OCI-LY7 (cell line): ENCODE measurements around the gene EIF3M. TPM values are rescaled to one million over a fixed set of nuclear protein-coding genes. Genes with fewer than 3 reads are reported as not detected.
"Not testable (repeated sequence)": the region's sequence is repeated elsewhere in the genome, so short reads cannot be mapped to it uniquely, and the experiment has no call there.

Experiments
- BruUV-seq: library from RNA; stranded (reverse); fragments of 400-500 nt; replicated peaks from 2 replicates; lab custom pipeline; 2021; lab: Mats Ljungman, UMichigan
- CTCF ChIA-PET: fragments of 300-600 bp; sonication (Branson Sonifier 250); formaldehyde crosslinking; loops from one replicate; lab custom pipeline; 2022; ENCODE audit warnings: antibody characterized with exemption; ENCODE audit not compliant: unreplicated experiment; lab: Charles Lee
- POLR2A ChIA-PET: fragments of 300-600 bp; sonication (Branson Sonifier 250); formaldehyde crosslinking; loops from one replicate; lab custom pipeline; 2022; ENCODE audit warnings: antibody characterized with exemption; lab: Charles Lee
- DNase-seq: peaks from one replicate; pipeline ENCODE4 v3.0.0-alpha.2; 2015; ENCODE audit warnings: low spot score
- H2AFZ ChIP-seq: fragments of 200-600 bp; sonication (generic), shearing (Covaris generic); 2 replicates; pipeline ENCODE4 v1.6.1; 2014; ENCODE audit warnings: mild to moderate bottlenecking, antibody characterized with exemption, low read length, moderate library complexity
- H3K27ac ChIP-seq: fragments of 200-600 bp; sonication (generic); 2 replicates; pipeline ENCODE4 v1.5.1; 2014; ENCODE audit warnings: mixed run types, low read depth, mild to moderate bottlenecking, moderate library complexity, low read length, inconsistent platforms; ENCODE audit not compliant: poor library complexity, severe bottlenecking
- H3K36me3 ChIP-seq: fragments of 200-600 bp; sonication (generic); 2 replicates; pipeline ENCODE4 v1.6.1; 2014; ENCODE audit warnings: mild to moderate bottlenecking, antibody characterized with exemption, low read length, moderate library complexity, mixed read lengths; ENCODE audit not compliant: insufficient read depth
- H3K4me1 ChIP-seq: fragments of 200-600 bp; sonication (generic); 2 replicates; pipeline ENCODE4 v1.5.1; 2014; ENCODE audit warnings: mild to moderate bottlenecking, low read length; ENCODE audit not compliant: insufficient read depth, poor library complexity, severe bottlenecking
- H3K4me2 ChIP-seq: fragments of 200-600 bp; sonication (generic); 2 replicates; pipeline ENCODE4 v1.6.1; 2014; ENCODE audit warnings: mild to moderate bottlenecking, low read length
- H3K4me3 ChIP-seq: fragments of 200-600 bp; sonication (generic); 2 replicates; pipeline ENCODE4 v1.5.1; 2014; ENCODE audit warnings: mild to moderate bottlenecking, low read depth, low read length; ENCODE audit not compliant: poor library complexity, severe bottlenecking
- H3K79me2 ChIP-seq: fragments of 200-600 bp; sonication (generic); 2 replicates; pipeline ENCODE4 v1.6.1; 2016; ENCODE audit warnings: low read depth, mild to moderate bottlenecking, low read length, moderate library complexity, mixed read lengths; ENCODE audit not compliant: insufficient read depth
- H3K9me2 ChIP-seq: fragments of 200-600 bp; sonication (generic); 2 replicates; pipeline ENCODE4 v1.6.1; 2016; ENCODE audit warnings: mild to moderate bottlenecking, low read length, mixed read lengths; ENCODE audit not compliant: insufficient read depth
- H3K9me3 ChIP-seq: fragments of 200-600 bp; sonication (generic); 2 replicates; pipeline ENCODE4 v1.6.1; 2014; ENCODE audit warnings: mild to moderate bottlenecking, mixed run types, low read length, mixed read lengths
- H4K20me1 ChIP-seq: fragments of 200-600 bp; sonication (generic); 2 replicates; pipeline ENCODE4 v1.6.1; 2014; ENCODE audit warnings: mild to moderate bottlenecking, antibody characterized with exemption, low read length, moderate library complexity, mixed read lengths; ENCODE audit not compliant: insufficient read depth
- CTCF ChIP-seq: fragments of 200-600 bp; sonication (generic); conservative IDR thresholded peaks from 2 replicates; pipeline ENCODE4 v1.5.1; 2014; ENCODE audit warnings: mild to moderate bottlenecking, antibody characterized with exemption, low read length, moderate library complexity, mixed read lengths
- EZH2phosphoT487 ChIP-seq: fragments of 200-600 bp; sonication (generic); IDR thresholded peaks from 2 replicates; pipeline ENCODE4 v1.6.1; 2018; ENCODE audit warnings: low read depth, borderline replicate concordance, mild to moderate bottlenecking, mixed run types, antibody characterized with exemption, low read length, moderate library complexity, mixed read lengths
- intact Hi-C: fragments of 100-400 bp; cut with micrococcal nuclease; formaldehyde crosslinking; loops from one replicate; pipeline ENCODE4 v1.10.0; 2022; ENCODE audit not compliant: unreplicated experiment
- total RNA-seq, 2 experiments: library from RNA; depleted of rRNA in 1 of 2; stranded (reverse); fragments of >200 nt in 1 of 2; shearing (Covaris generic) in 1 of 2; gene quantifications; 2 replicates each; pipeline ENCODE4 v1.2.3, GENCODE V29; 2014 to 2022

Gene EIF3M
- total RNA-seq, 2 experiments from 2014 or later = 329 to 377 TPM

GRCh38 chr11:32586576-32587190 is 3.1 kb downstream of the EIF3M start:
- Histone ChIP-seq H2AFZ (no peak overlapping the region), H3K4me2 (peak overlapping the region; percentile 96), H3K79me2 (peaks cover 69% of the 10 kb centered on the region), H3K4me3 (peak overlapping the region; percentile 98), H3K27ac (no peak overlapping the region), H3K36me3 (peaks cover 61% of the 10 kb centered on the region), H3K9me2 (no peaks in the 10 kb centered on the region), H3K9me3 (no peaks in the 10 kb centered on the region), H4K20me1 (peaks cover 41% of the 10 kb centered on the region), H3K4me1 (peaks cover 32% of the 10 kb centered on the region)
- BruUV-seq = no TSS peak
- CTCF ChIA-PET = no interaction called here
- DNase-seq = peak; percentile 31
- POLR2A ChIA-PET = interaction anchor here (1.1 to 1.7 kb wide), 2 partner anchors 8 to 10 kb away, joined by 3 to 5 read pairs; no protein-coding TSS in a partner anchor
- intact Hi-C loops = loop anchor here (10.0 kb wide), 2 partner anchors 308 to 578 kb away; partner anchors contain the start of genes CSTF3 and QSER1
- TF ChIP-seq CTCF = peak; percentile 70
- no peak for TF ChIP-seq EZH2phosphoT487

- TF ChIP-seq CTCF (no peak), EZH2phosphoT487 (no peak)
- BruUV-seq = TSS peak; percentile 5
- no peak for DNase-seq
- Histone ChIP-seq H3K4me2 (no peak overlapping the region), H3K79me2 (peaks cover 35% of the 10 kb centered on the region), H4K20me1 (no peaks in the 10 kb centered on the region; the same call in 1 of the 2 replicates), H3K4me3 (no peak overlapping the region), H2AFZ (no peak overlapping the region), H3K4me1 (no peaks in the 10 kb centered on the region), H3K9me3 (no peaks in the 10 kb centered on the region), H3K9me2 (no peaks in the 10 kb centered on the region), H3K36me3 (peaks cover 99% of the 10 kb centered on the region), H3K27ac (no peak overlapping the region)
- ChIA-PET POLR2A (interaction anchor here (1.3 kb wide), 2 partner anchors 12 to 16 kb away, joined by 6 to 9 read pairs; no protein-coding TSS in a partner anchor), CTCF (no interaction called here)
- intact Hi-C loops = no loop called here
These were observed 10.6 kb downstream of the EIF3M start for GRCh38 chr11:32594272-32594671.

GRCh38 chr11:32596114-32596513 is 12.5 kb downstream of the EIF3M start:
- CTCF ChIA-PET, H4K20me1 ChIP-seq: not testable (repeated sequence)

More at GRCh38 chr11:32596114-32596513, 12.5 kb downstream of the EIF3M start:
- intact Hi-C loops, H3K4me3 ChIP-seq, BruUV-seq, H3K27ac ChIP-seq, H3K9me2 ChIP-seq, H3K4me1 ChIP-seq, DNase-seq, H2AFZ ChIP-seq, H3K9me3 ChIP-seq, H3K4me2 ChIP-seq: not testable (repeated sequence)
- POLR2A ChIA-PET = interaction anchor here (0.6 to 0.7 kb wide), 2 partner anchors 12 to 924 kb away, joined by 3 read pairs; no protein-coding TSS in a partner anchor
- peaks cover 99% of the 10 kb centered on the region for H3K36me3 ChIP-seq
- H3K79me2 ChIP-seq = peaks cover 24% of the 10 kb centered on the region
